Astrocyte (in vitro differentiated cells and primary cell): Measurements from ENCODE around the gene PNPLA7. TPM values are rescaled to one million over a fixed set of nuclear protein-coding genes. Genes with fewer than 3 reads are reported as not detected.

ENCODE experiments used
- DNase-seq: peaks from one replicate; pipeline ENCODE4 v3.0.0-alpha.2; 2010; ENCODE audit warnings: low read depth
- FAIRE-seq: peaks from 2 replicates; lab custom pipeline; 2011; peaks lifted over from hg19 to GRCh38; lab: Jason Lieb, UNC
- H2AFZ ChIP-seq: 2 replicates; pipeline ENCODE4 v1.6.0; 2012; ENCODE audit warnings: low read depth, low read length, inconsistent platforms
- H3K27ac ChIP-seq: 2 replicates; pipeline ENCODE4 v1.5.1; 2011; ENCODE audit warnings: low read depth, low read length, inconsistent platforms
- H3K27me3 ChIP-seq: 2 replicates; pipeline ENCODE4 v1.6.0; 2011; ENCODE audit warnings: low read length, inconsistent platforms; ENCODE audit not compliant: insufficient read depth
- H3K36me3 ChIP-seq: 2 replicates; pipeline ENCODE4 v1.5.1; 2011; ENCODE audit warnings: low read length, inconsistent platforms; ENCODE audit not compliant: insufficient read depth
- H3K4me1 ChIP-seq: 2 replicates; pipeline ENCODE4 v1.5.1; 2011; ENCODE audit warnings: low read length, inconsistent platforms; ENCODE audit not compliant: insufficient read depth
- H3K4me2 ChIP-seq: 2 replicates; pipeline ENCODE4 v1.6.0; 2012; ENCODE audit warnings: low read length, inconsistent platforms
- H3K4me3 ChIP-seq: 2 replicates; pipeline ENCODE4 v1.5.1; 2011; ENCODE audit warnings: low read depth, mild to moderate bottlenecking, low read length, inconsistent platforms; ENCODE audit not compliant: insufficient read depth
- H3K79me2 ChIP-seq: 2 replicates; pipeline ENCODE4 v1.6.0; 2012; ENCODE audit warnings: mild to moderate bottlenecking, low read length, inconsistent platforms; ENCODE audit not compliant: insufficient read depth
- H3K9ac ChIP-seq: 2 replicates; pipeline ENCODE4 v1.6.0; 2012; ENCODE audit warnings: mild to moderate bottlenecking, low read length, inconsistent platforms
- H3K9me3 ChIP-seq: 2 replicates; pipeline ENCODE4 v1.5.1; 2012; ENCODE audit warnings: low read depth, mild to moderate bottlenecking, low read length, inconsistent platforms; ENCODE audit not compliant: insufficient read depth
- H4K20me1 ChIP-seq: 2 replicates; pipeline ENCODE4 v1.6.0; 2012; ENCODE audit warnings: low read length, inconsistent platforms; ENCODE audit not compliant: insufficient read depth
- H3K27ac Mint-ChIP-seq: one replicate; pipeline ENCODE4 v1.8.0; 2021; ENCODE audit warnings: mild to moderate bottlenecking, mixed read lengths; ENCODE audit not compliant: unreplicated experiment
- H3K27me3 Mint-ChIP-seq: one replicate; pipeline ENCODE4 v1.8.0; 2021; ENCODE audit warnings: low read depth, mixed read lengths; ENCODE audit not compliant: unreplicated experiment
- H3K36me3 Mint-ChIP-seq: one replicate; pipeline ENCODE4 v1.8.0; 2021; ENCODE audit warnings: low read depth, mixed read lengths; ENCODE audit not compliant: unreplicated experiment
- H3K4me1 Mint-ChIP-seq: one replicate; pipeline ENCODE4 v1.8.0; 2021; ENCODE audit warnings: low read depth, mixed read lengths; ENCODE audit not compliant: unreplicated experiment
- H3K4me3 Mint-ChIP-seq: one replicate; pipeline ENCODE4 v1.8.0; 2021; ENCODE audit warnings: mild to moderate bottlenecking, moderate library complexity, mixed read lengths; ENCODE audit not compliant: unreplicated experiment
- H3K9me3 Mint-ChIP-seq: one replicate; pipeline ENCODE4 v1.8.0; 2021; ENCODE audit warnings: mild to moderate bottlenecking, mixed read lengths; ENCODE audit not compliant: unreplicated experiment
- CTCF ChIP-seq: IDR thresholded peaks from 2 replicates; pipeline ENCODE4 v1.5.1; 2011; ENCODE audit warnings: low read depth, mild to moderate bottlenecking, inconsistent platforms, low read length, moderate library complexity; ENCODE audit not compliant: insufficient read depth
- EZH2 ChIP-seq: IDR thresholded peaks from 2 replicates; pipeline ENCODE4 v1.6.1; 2012; ENCODE audit warnings: mild to moderate bottlenecking, low read length, inconsistent platforms; ENCODE audit not compliant: insufficient read depth
- total RNA-seq: library from RNA; stranded (reverse); gene quantifications from 2 replicates; pipeline ENCODE4 v1.2.1, GENCODE V29; 2021

PNPLA7 gene
- total RNA-seq, 1 donor from 2014 or later = 2.6 TPM

- H3K4me3 Mint-ChIP-seq = no peak overlapping the region
- no peak for TF ChIP-seq CTCF
- TF ChIP-seq EZH2 = no peak
- H3K4me1 Mint-ChIP-seq = no peaks in the 10 kb centered on the region
- Histone ChIP-seq H3K27me3 (no peaks in the 10 kb centered on the region), H4K20me1 (no peaks in the 10 kb centered on the region), H3K36me3 (no peaks in the 10 kb centered on the region), H3K9me3 (no peaks in the 10 kb centered on the region), H3K9ac (no peak overlapping the region), H2AFZ (no peak overlapping the region), H3K79me2 (no peaks in the 10 kb centered on the region), H3K4me1 (peaks cover 5% of the 10 kb centered on the region), H3K4me2 (no peak overlapping the region), H3K4me3 (no peak overlapping the region), H3K27ac (no peak overlapping the region)
- H3K27ac Mint-ChIP-seq = no peak overlapping the region
- no peak for DNase-seq
- no peaks in the 10 kb centered on the region for H3K9me3 Mint-ChIP-seq
- no peak for FAIRE-seq
- peaks cover 5% of the 10 kb centered on the region for H3K27me3 Mint-ChIP-seq
- H3K36me3 Mint-ChIP-seq = no peaks in the 10 kb centered on the region
These were observed 119.3 kb downstream of the PNPLA7 start for GRCh38 chr9:137430723-137431415.

- no peak overlapping the region for H3K27ac ChIP-seq
- H3K4me3 ChIP-seq = no peak overlapping the region
- no peaks in the 10 kb centered on the region for H4K20me1 ChIP-seq
- no peaks in the 10 kb centered on the region for H3K9me3 ChIP-seq
- Mint-ChIP-seq H3K4me3 (no peak overlapping the region), H3K27me3 (peaks cover 5% of the 10 kb centered on the region), H3K9me3 (no peaks in the 10 kb centered on the region), H3K27ac (no peak overlapping the region), H3K4me1 (no peaks in the 10 kb centered on the region), H3K36me3 (no peaks in the 10 kb centered on the region)
- H3K9ac ChIP-seq = no peak overlapping the region
- TF ChIP-seq CTCF (no peak), EZH2 (no peak)
- H3K4me1 ChIP-seq = no peaks in the 10 kb centered on the region
- DNase-seq (no peak), FAIRE-seq (no peak)
- H3K4me2 ChIP-seq = no peak overlapping the region
- H3K27me3 ChIP-seq = no peaks in the 10 kb centered on the region
- H3K79me2 ChIP-seq = no peaks in the 10 kb centered on the region
- no peak overlapping the region for H2AFZ ChIP-seq
- H3K36me3 ChIP-seq = no peaks in the 10 kb centered on the region
These were observed 120.1 kb downstream of the PNPLA7 start for GRCh38 chr9:137429974-137430722.

GRCh38 chr9:137429546-137429890 lies 120.7 kb downstream of the PNPLA7 start:
- Histone ChIP-seq H3K27me3 (no peaks in the 10 kb centered on the region), H3K79me2 (no peaks in the 10 kb centered on the region), H4K20me1 (no peaks in the 10 kb centered on the region), H3K4me3 (no peak overlapping the region), H3K27ac (no peak overlapping the region), H3K9me3 (no peaks in the 10 kb centered on the region), H3K4me2 (no peak overlapping the region), H3K4me1 (peaks cover 5% of the 10 kb centered on the region), H3K36me3 (no peaks in the 10 kb centered on the region), H2AFZ (no peak overlapping the region), H3K9ac (no peak overlapping the region)
- no peaks in the 10 kb centered on the region for H3K9me3 Mint-ChIP-seq
- H3K4me1 Mint-ChIP-seq = no peaks in the 10 kb centered on the region
- no peak overlapping the region for H3K4me3 Mint-ChIP-seq
- H3K27ac Mint-ChIP-seq = no peak overlapping the region
- H3K27me3 Mint-ChIP-seq = peaks cover 5% of the 10 kb centered on the region
- no peak for FAIRE-seq
- H3K36me3 Mint-ChIP-seq = no peaks in the 10 kb centered on the region
- TF ChIP-seq CTCF (no peak), EZH2 (no peak)
- DNase-seq = no peak
